Superior temporal gyrus (tissue), 1 donor: Measurements from ENCODE around the gene METTL21A.
"Not testable (repeated sequence)": the region's sequence is repeated elsewhere in the genome, so short reads cannot be mapped to it uniquely, and the experiment has no call there.

Experiments
- DNase-seq: peaks from one replicate; pipeline ENCODE4 v3.0.0-alpha.2; 2016; ENCODE audit errors: extremely low spot score

Gene METTL21A

GRCh38 chr2:207625014-207625907 lies at the start of gene METTL21A:
METTL21A (minus strand) TSS chr2:207625394; CDS start chr2:207624375, 1,019 bp downstream.
- DNase-seq = peak; percentile 85

DNA sequence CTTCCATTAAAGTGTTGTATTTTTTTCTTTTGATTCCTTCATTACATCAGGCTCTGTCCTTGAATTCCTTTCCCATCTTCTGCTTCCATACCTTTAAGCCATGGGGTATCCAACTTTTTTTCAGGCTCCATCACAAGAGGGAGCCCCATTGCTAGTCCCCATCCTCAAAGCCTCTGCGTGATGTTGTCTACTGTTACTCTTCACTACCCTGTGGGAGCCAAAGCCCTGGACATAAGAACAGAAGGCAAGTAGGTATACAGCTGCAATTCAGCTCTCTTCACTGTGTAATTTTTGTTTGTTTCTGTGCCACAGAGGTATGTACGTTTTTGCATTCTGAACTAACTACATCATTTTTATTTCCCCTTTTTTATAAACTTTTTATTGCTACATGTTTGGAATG lies 49.6 kb upstream of the METTL21A start:
- no peak for DNase-seq

GRCh38 chr2:207674266-207674774 lies 49.1 kb upstream of the METTL21A start:
- DNase-seq = no peak

DNA sequence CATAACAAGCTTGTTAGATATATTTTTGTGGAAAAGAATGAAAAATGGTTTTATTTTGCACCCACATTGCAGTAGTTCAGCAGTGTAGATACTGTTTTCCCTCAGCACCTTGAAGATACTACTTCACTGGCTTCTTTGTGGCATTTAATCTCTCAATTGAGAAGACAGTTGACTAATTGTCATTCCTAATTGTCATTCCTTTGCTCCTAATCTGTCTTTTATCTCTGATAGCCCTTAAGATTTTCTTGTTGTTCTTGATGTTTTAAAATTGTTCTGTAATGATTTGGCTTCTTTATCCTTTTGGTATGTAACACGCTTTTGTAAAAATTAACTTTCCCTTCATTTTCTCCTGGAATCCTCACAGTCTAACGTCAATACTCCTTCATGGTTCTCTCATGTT lies 48.2 kb upstream of the METTL21A start:
- no peak for DNase-seq

GRCh38 chr2:207670887-207671286 lies 45.7 kb upstream of the METTL21A start:
- DNase-seq = no peak

- DNase-seq = no peak
These were observed 38.8 kb upstream of the METTL21A start for GRCh38 chr2:207663870-207664545.

- DNase-seq = no peak
These were observed 37.0 kb upstream of the METTL21A start for GRCh38 chr2:207662203-207662602.

DNA sequence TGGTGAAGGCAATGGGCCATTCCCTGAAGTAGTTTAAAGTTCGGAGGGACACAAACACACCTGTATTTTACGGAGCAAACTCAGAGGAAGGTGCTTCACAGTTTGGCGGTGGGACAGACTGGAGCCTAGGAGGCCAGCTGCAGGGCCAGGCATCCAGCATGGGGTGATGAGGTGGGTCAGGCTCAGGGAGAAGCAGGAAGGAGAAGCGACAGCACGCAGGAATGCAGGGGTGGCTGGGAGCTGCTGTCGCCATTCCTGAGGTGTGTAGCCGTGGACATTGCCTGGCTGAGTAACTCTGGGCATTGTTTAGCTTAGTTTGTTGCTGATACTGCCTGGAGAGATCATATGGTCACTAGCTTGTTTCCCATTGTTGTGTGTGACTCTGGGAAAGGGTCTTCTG lies 35.8 kb upstream of the METTL21A start:
- DNase-seq = no peak

GRCh38 chr2:207658156-207658555 lies 33.0 kb upstream of the METTL21A start:
- DNase-seq = no peak

DNA sequence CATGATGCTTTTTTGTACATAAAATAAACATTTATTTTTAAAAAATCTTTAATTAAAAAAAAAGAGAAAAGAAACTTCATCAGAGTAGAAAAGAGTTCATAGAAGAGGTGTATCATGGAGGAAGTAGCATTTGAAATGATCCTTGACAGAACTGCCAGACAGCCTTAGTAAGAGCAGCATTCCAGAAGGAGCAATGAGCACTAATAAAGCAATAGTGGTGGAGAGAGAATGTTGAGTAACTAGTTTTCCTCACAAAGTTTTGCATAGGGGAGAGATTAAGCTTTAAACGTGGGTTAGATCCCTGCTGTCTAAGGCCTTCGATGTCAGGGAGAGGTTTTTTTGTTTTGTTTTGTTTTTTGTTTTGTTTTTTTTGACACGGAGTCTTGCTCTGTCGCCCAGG lies 29.8 kb upstream of the METTL21A start:
- DNase-seq = no peak

- DNase-seq = not testable (repeated sequence)
These were observed 21.4 kb upstream of the METTL21A start for GRCh38 chr2:207646582-207646981.

DNA sequence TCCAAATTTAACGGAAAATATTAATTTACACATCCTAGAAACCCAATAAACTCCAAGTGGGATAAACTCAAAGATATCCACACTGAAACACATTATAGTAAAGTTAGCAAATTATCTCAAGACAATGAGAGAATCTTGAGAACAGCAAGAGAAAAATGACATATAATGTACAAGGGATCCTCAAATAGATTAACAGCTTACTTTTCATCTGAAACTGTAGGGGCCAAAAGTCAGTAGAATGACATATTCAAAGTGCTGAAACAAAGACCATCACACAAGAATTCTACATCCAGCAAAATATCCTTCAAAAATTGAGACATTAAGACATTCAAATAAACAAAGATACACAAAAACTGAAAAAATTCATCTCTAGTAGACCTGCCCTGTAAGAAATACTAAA lies 18.7 kb upstream of the METTL21A start:
- DNase-seq = no peak

- no peak for DNase-seq
These were observed 15.5 kb upstream of the METTL21A start for GRCh38 chr2:207640661-207641060.

- no peak for DNase-seq
These were observed 15.0 kb upstream of the METTL21A start for GRCh38 chr2:207640160-207640559.

DNA sequence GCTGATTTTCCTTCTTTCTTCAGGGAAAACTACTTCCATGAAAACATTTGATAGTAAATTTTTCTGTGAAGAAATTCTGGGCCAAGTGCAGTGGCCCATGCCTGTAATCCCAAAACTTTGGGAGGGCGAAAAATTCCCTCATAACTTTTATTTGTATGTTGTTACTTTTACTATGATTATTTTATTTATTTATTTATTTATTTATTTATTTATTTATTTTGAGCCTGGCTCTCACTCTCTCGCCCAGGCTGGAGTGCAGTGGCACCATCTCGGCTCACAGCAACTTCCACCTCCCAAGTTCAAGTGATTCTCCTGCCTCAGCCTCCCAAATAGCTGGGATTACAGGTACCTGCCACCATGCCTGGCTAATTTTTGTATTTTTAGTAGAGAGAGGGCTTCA lies 14.1 kb upstream of the METTL21A start:
- DNase-seq = not testable (repeated sequence)

- peak; percentile 11 for DNase-seq
These were observed 10.4 kb upstream of the METTL21A start for GRCh38 chr2:207635468-207636200.

- no peak for DNase-seq
These were observed 8.5 kb upstream of the METTL21A start for GRCh38 chr2:207633686-207634085.

- no peak for DNase-seq
These were observed 7.6 kb upstream of the METTL21A start for GRCh38 chr2:207632575-207633493.

DNA sequence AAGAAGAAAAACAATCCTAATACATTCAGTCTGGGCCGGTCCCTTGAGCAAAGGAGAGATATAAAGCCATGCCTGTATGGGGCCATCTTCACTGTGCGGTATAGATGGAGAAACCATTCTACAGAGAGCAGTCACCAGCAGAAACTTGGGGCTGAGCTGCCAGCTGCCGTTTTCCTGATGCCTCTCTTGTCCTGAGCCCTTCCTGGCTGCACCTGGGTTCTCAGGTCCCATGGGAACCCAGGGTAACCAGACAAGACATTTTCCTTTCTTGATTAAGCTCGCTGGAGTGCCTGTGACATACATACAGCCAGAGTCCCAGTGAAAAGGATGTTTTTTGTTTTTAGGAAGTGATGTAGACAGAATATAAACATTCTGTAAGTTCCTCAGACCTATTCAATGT lies 5.3 kb upstream of the METTL21A start:
- DNase-seq = no peak

GRCh38 chr2:207629553-207629952 lies 4.4 kb upstream of the METTL21A start:
- no peak for DNase-seq
